Measurements from ENCODE around the gene ADARB1.

ADARB1 gene

DNA sequence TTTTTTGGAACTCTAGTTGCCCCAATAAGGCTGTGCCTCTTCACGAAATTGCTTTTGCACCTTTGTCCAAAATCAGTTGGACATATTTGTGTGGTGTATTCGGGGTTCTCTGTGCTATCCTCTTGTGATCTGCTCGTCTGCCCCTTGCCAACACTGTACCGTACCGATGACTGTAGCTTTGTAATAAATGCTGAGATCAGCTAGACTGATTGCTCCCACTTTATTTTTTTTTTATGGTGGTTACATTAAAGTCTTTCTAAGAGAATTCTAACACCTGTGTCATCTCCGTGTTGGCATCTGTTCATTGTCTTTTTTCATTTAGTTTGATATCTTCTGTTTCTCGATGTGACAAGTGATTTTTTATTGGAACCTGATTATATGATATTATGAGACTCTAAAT, 94.1 kb downstream of the ADARB1 start:
- DNase-seq (ENCODE audit: low spot score) = no peak

DNA sequence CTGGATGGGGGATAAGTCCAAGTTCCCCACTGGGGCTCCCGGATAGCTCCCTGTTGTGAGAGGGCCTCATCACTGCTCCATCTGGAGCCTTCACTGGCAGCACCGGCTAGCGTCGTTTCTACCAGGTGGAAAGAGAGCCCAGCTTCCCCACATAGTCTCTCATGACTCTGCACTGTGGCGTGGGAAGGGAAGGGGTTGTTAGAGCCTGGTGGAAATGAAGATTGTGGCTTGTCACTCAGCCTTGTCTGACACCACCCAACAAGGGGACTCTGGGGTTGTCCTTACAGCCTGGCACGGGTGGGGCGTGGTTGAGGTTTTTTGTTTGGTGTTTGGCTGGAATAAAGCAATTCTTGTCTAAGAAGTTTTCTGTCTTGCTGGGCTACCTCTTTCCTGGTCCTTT, 94.6 kb downstream of the ADARB1 start:
- DNase-seq (ENCODE audit: low spot score) = no peak

- DNase-seq (ENCODE audit: low spot score) = no peak
These were observed 95.3 kb downstream of the ADARB1 start for GRCh38 chr21:45169682-45170081.

DNA sequence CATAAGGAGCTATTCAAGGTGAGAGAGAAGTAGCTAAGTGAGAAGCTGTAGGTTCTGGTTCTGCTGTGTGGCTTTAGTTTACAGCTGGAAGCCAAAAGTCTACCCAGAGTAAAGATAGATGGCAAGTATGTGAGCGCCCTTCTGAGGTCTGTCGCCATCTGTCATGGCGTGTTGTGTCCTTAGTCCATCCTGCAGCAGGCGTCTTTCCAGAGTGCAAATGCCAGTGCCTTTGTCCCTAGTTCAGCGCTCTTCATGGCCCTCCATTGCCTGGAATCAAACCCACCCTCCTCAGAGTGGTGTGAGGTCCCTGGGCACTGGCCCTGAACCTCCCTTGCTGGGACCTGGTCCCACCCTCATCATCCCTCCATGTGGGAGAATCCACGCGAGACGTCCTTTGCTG, 96.6 kb downstream of the ADARB1 start:
- DNase-seq (ENCODE audit: low spot score) = no peak

DNA sequence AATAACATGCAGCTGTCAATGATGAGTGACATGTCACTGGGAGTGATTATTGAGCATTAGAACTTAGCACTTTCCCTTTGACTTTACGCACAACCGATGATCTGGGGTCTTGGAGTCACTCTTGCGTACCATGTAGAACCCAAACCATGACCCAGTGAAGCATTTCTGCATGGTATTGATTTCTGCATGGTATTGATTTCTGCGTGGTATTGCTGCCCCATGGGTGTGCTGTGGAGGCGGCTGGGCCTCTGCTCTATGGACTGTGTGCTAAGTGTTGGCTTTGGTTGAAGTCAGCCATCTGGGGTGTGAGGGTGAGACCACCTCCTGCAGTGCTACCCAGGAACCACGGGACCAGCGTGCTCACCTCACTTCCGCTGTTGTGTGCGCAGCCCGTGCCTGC, 98.0 kb downstream of the ADARB1 start:
- no peak for DNase-seq (ENCODE audit: low spot score)

GRCh38 chr21:45175326-45176095, 101.1 kb downstream of the ADARB1 start:
- no peak for DNase-seq (ENCODE audit: low spot score)

DNA sequence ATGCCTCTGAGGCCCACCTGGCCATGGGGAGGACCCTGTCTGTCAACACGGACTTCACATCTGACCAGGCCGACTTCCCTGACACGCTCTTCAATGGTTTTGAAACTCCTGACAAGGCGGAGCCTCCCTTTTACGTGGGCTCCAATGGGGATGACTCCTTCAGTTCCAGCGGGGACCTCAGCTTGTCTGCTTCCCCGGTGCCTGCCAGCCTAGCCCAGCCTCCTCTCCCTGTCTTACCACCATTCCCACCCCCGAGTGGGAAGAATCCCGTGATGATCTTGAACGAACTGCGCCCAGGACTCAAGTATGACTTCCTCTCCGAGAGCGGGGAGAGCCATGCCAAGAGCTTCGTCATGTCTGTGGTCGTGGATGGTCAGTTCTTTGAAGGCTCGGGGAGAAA, 101.8 kb downstream of the ADARB1 start:
- DNase-seq (ENCODE audit: low spot score) = no peak

GRCh38 chr21:45177039-45177438, 102.7 kb downstream of the ADARB1 start:
- no peak for DNase-seq (ENCODE audit: low spot score)

GRCh38 chr21:45178070-45178608, 103.8 kb downstream of the ADARB1 start:
- no peak for DNase-seq (ENCODE audit: low spot score)

GRCh38 chr21:45178971-45179370, 104.6 kb downstream of the ADARB1 start:
- DNase-seq (ENCODE audit: low spot score) = no peak

GRCh38 chr21:45179568-45180245, 105.3 kb downstream of the ADARB1 start:
- DNase-seq (ENCODE audit: low spot score) = no peak

GRCh38 chr21:45180246-45180599, 105.8 kb downstream of the ADARB1 start:
- DNase-seq (ENCODE audit: low spot score) = no peak

- DNase-seq (ENCODE audit: low spot score) = no peak
These were observed 108.6 kb downstream of the ADARB1 start for GRCh38 chr21:45182958-45183357.

DNA sequence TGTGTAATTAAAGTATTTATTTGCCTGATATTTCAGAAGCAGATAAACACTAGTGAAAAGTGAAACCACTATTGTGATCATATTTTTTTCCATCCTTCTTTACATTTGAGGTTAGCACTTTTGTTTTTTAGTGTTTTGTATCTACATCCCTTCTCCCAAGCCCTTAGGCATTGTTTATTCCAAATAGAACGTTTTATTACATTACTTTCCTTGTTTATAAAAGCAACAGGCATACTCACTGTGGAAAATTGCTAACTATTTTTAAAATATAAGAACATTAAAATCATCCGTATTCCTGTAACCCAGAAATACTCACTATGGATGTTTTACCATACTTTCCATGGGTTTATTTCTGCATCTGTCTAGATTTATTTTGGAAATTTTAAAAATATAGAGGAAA, 109.5 kb downstream of the ADARB1 start:
- no peak for DNase-seq (ENCODE audit: low spot score)

- DNase-seq (ENCODE audit: low spot score) = no peak
These were observed 110.5 kb downstream of the ADARB1 start for GRCh38 chr21:45184869-45185268.

DNA sequence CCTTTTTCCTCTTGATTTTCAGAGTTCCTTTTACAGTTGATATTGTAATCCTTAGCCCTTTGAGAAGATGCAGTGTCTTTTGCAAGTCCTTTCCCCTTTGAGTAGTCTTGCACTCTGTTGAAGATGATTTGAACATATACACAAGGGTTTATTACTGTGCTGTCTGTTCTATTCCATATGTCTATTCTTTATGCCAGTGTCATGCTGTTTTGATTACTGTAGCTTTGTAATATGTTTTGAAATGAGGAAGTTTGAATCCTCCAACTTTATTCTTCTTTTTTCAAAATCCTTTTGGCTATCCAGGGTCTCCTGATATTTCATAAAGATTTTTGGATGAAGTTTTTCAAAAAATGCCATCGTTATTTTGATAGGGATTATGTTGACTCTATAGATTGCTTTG, 112.3 kb downstream of the ADARB1 start:
- no peak for DNase-seq (ENCODE audit: low spot score)

DNA sequence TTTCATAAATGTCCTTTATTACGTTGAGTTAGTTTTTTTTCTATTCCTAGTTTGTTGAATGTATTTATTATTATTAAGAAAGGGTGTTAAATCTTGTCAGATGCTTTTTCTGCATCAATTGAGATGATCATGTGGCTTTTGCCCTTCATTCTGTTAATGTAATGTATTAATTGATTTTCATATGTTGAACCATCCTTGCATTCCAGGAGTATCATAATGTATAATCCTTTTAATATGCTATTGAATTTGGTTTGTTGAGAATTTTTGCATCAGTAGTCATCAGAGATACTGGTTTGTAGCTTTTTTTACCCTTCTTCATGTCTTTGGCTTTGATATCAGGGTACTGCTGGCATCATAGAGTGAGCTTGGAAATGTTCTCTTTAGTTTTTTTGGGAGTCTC, 113.3 kb downstream of the ADARB1 start:
- no peak for DNase-seq (ENCODE audit: low spot score)

DNA sequence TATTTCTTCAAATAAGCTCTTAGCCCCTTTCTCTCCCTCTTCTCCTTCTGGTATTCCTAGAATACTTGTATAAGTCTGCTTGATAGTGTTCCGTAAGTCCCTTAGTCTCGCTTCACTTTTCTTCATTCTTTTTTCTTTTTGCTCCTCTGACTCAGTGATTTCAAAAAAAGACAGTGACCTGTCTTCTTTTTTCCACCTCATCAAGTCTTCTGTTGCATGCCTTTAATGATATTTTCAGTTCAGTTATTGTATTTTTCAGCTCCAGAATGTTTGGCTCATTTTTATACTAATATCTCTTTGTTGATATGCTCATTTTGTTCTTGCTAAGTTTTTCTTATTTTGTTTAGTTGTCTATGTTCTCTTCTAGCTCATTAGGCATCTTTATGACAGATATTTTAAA, 115.6 kb downstream of the ADARB1 start:
- DNase-seq (ENCODE audit: low spot score) = no peak

DNA sequence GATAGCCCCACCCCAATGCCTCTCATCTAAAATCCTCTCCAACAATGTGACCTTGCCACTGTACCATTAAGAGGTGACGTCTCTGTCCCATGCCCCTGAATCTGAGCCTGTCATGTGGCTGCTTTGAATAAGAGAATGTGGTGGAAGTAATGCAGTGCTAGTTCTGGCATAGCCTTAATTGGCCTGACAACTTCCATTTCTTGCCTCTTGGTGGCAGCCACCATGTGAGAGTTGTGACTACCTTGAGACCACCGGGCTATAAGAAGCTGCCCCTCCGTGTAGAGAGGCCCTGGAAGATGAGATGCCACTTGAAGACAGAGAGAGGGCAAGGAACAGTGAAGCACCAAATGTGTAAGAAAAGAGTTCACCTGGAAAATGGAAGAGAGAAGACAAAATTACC, 118.0 kb downstream of the ADARB1 start:
- DNase-seq (ENCODE audit: low spot score) = no peak

DNA sequence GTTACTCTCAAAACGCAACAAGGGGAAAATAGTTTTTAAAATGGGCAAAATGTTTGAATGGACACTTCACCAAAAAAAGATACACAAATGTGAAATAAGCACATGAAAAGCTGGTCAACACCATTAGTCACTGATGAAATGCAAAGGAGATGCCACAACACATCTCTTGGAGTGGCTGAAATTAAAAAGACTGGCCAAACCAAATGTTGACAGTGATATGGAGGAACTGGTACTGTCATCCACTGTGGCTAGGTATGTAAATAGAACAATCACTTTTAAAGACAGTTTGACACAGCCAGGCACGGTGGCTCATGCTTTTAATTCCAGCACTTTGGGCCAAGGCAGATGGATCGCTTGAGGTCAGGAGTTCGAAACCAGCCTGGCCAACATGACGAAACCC, 122.2 kb downstream of the ADARB1 start:
- DNase-seq (ENCODE audit: low spot score) = no peak

- DNase-seq (ENCODE audit: low spot score) = no peak
These were observed 124.8 kb downstream of the ADARB1 start for GRCh38 chr21:45199201-45199600.

GRCh38 chr21:45200031-45200430, 125.7 kb downstream of the ADARB1 start:
- no peak for DNase-seq (ENCODE audit: low spot score)

- no peak for DNase-seq (ENCODE audit: low spot score)
These were observed 126.4 kb downstream of the ADARB1 start for GRCh38 chr21:45200581-45201296.
